ENCODE measurements around the gene ACSM4. TPM values are rescaled to one million over a fixed set of nuclear protein-coding genes. Genes with fewer than 3 reads are reported as not detected.

The ACSM4 gene
- total and polyA plus RNA-seq, 2 of the 8 experiments (the other 6 are each of a cell fraction or from before 2014, with no cell fraction given) = not detected

GRCh38 chr12:7289743-7290142, 14.1 kb upstream of the ACSM4 start:
- ChIA-PET CTCF (ENCODE audit: partially characterized antibody) (interaction anchor here (1.4 kb wide), 1 partner anchor 31 kb away, joined by 4 read pairs; no protein-coding TSS in a partner anchor), POLR2A (ENCODE audit: partially characterized antibody) (no interaction called here)
- H4K8ac ChIP-seq (ENCODE audit: extremely low read depth, insufficient read depth, low read length) = no peak overlapping the region
- FAIRE-seq = no peak
- H3K79me2 ChIP-seq (ENCODE audit: control insufficient read depth in 1 of 2, insufficient read depth in 2 of 2, low read length in 2 of 2) = no peaks in the 10 kb centered on the region
- no peak for TF ChIP-seq EP300 (IDR thresholded peaks at IDR 0.05; ENCODE audit: borderline replicate concordance in 1 of 2, low read depth in 2 of 2, low read length in 2 of 2)
- TF ChIP-seq SUZ12 (IDR thresholded peaks at IDR 0.05; ENCODE audit: low read length) = no peak
- no peak for TF ChIP-seq USF2 (IDR thresholded peaks at IDR 0.05; ENCODE audit: low read length)
- no peak for TF ChIP-seq JUND (IDR thresholded peaks at IDR 0.05; ENCODE audit: low read length)
- no peak for TF ChIP-seq SP4 (IDR thresholded peaks at IDR 0.05; ENCODE audit: low read length)
- no peak for TF ChIP-seq BCL11A (IDR thresholded peaks at IDR 0.05; ENCODE audit: low read depth in 2 of 2, low read length in 2 of 2)
- no peak for TF ChIP-seq ATF3 (IDR thresholded peaks at IDR 0.05; ENCODE audit: insufficient read depth, low read depth, low read length)
- TF ChIP-seq EZH2 (IDR thresholded peaks at IDR 0.05; ENCODE audit: low read depth, low read length, severe bottlenecking) = no peak
- H2AK5ac ChIP-seq (ENCODE audit: low read depth, low read length) = no peak overlapping the region
- H3K79me1 ChIP-seq (ENCODE audit: low read depth, low read length) = no peaks in the 10 kb centered on the region
- peaks cover 16 to 29% of the 10 kb centered on the region in 2 experiments for H3K9me3 ChIP-seq (ENCODE audit: insufficient read depth in 2 of 2, low read depth in 1 of 2, low read length in 1 of 2)
- no peak overlapping the region for H3K9ac ChIP-seq (replicated peaks in 1 of 4; ENCODE audit: extremely low read depth in 1 of 4, low read depth in 3 of 4, low read length in 3 of 4)
- H3K4me2 ChIP-seq (ENCODE audit: insufficient read depth in 1 of 2, low read depth in 2 of 2, low read length in 2 of 2) = no peak overlapping the region
- no peaks in the 10 kb centered on the region for H3K4me1 ChIP-seq (replicated peaks in 1 of 4; ENCODE audit: control insufficient read depth in 3 of 4, insufficient read depth in 4 of 4, low read length in 3 of 4)
- H3K27ac ChIP-seq (ENCODE audit: low read depth, low read length) = no peak overlapping the region
- no peaks in the 10 kb centered on the region for H3K23me2 ChIP-seq (ENCODE audit: low read depth, low read length)
- no peaks in the 10 kb centered on the region for H4K20me1 ChIP-seq (replicated peaks in 1 of 2; ENCODE audit: control insufficient read depth in 1 of 2, insufficient read depth in 2 of 2, low read length in 2 of 2)
- H3K14ac ChIP-seq (ENCODE audit: insufficient read length) = no peak overlapping the region
- H2BK12ac ChIP-seq (ENCODE audit: low read depth, low read length) = no peak overlapping the region
- no peak overlapping the region for H4K91ac ChIP-seq (replicated peaks; ENCODE audit: insufficient read length, low read length)
- WGBS, 2 experiments (ENCODE audit: extremely low coverage in 1 of 2, insufficient coverage in 1 of 2, insufficient read length in 1 of 2, insufficient replicate concordance in 2 of 2, low coverage in 1 of 2, low lambda C conversion rate in 2 of 2, missing lambda C conversion rate in 1 of 2) = 65% methylated on average over 2 of the region's 2 CpGs; no CpG with 5 or more reads in 1 of the 2 experiments
- DNase-seq (ENCODE audit: low read depth in 1 of 2, low spot score in 2 of 2) = no peak
- H4K5ac ChIP-seq (ENCODE audit: insufficient read length, low read depth, low read length) = no peak overlapping the region
- H2BK15ac ChIP-seq (ENCODE audit: low read length) = no peak overlapping the region
- no peak overlapping the region for H2BK120ac ChIP-seq (replicated peaks; ENCODE audit: low read depth, low read length)
- H3K4ac ChIP-seq (replicated peaks; ENCODE audit: insufficient read length, low read depth, low read length) = no peak overlapping the region
- peaks cover 0 to 3% (median 0%) of the 10 kb centered on the region in 4 experiments; a peak in 2 of 8 replicates for H3K36me3 ChIP-seq (ENCODE audit: control insufficient read depth in 2 of 4, insufficient read depth in 4 of 4, low read length in 3 of 4)
- H3K23ac ChIP-seq (ENCODE audit: insufficient read length) = no peak overlapping the region
- H3K27me3 ChIP-seq (replicated peaks in 1 of 4; ENCODE audit: control insufficient read depth in 3 of 4, extremely low read depth in 1 of 4, insufficient read depth in 3 of 4, low read length in 3 of 4) = no peaks in the 10 kb centered on the region
- H2BK5ac ChIP-seq (ENCODE audit: low read depth, low read length) = no peak overlapping the region
- no peak overlapping the region for H2BK20ac ChIP-seq (ENCODE audit: low read length)
- H3K56ac ChIP-seq (replicated peaks; ENCODE audit: insufficient read length, low read depth, low read length) = no peak overlapping the region
- no peak overlapping the region for H2AFZ ChIP-seq (ENCODE audit: low read length)
- H3K4me3 ChIP-seq (ENCODE audit: extremely low read depth in 1 of 4, insufficient read depth in 2 of 4, low read depth in 3 of 4, low read length in 4 of 4) = no peak overlapping the region
- no peak overlapping the region for H3K18ac ChIP-seq (ENCODE audit: extremely low read depth, low read length)

All from H1 (cell line).